GM12891 (cell line): ENCODE measurements around the gene ADAMTSL1.

Experiments used
- POLR2A ChIP-seq: IDR thresholded peaks from 2 replicates; pipeline ENCODE4 v1.6.1; 2011; ENCODE audit warnings: low read depth, low read length, control low read depth
- POLR2AphosphoS5 ChIP-seq: IDR thresholded peaks from 2 replicates; pipeline ENCODE4 v1.6.1; 2011; ENCODE audit warnings: low read depth, low read length, control low read depth

DNA sequence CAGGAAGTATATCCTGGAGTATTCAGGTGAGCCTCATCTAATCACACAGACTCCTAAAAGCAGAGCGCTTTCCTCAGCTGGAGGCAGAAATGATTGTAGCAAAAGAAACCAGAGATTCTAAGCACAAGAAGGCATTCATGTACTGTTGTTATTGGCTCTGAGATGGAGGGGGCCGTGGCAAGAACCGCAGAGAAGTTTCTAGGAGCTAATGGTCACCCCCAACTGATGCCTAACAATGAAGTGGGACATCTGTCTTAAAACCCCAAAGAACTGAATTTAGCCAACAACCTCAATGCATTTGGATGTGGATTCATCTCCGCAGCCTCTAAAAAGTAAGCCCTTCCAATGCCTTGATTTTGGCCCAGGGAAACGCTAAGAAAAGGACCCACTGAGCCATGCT lies 76.3 kb downstream of the ADAMTSL1 start:
- TF ChIP-seq POLR2AphosphoS5 (no peak), POLR2A (no peak)
